AG08395 (cell line): ENCODE data around the gene APC.

ENCODE experiments used
- DNase-seq: peaks from one replicate; pipeline ENCODE4 v3.0.0; 2012; ENCODE audit warnings: mixed read lengths, low spot score

Gene APC

DNA sequence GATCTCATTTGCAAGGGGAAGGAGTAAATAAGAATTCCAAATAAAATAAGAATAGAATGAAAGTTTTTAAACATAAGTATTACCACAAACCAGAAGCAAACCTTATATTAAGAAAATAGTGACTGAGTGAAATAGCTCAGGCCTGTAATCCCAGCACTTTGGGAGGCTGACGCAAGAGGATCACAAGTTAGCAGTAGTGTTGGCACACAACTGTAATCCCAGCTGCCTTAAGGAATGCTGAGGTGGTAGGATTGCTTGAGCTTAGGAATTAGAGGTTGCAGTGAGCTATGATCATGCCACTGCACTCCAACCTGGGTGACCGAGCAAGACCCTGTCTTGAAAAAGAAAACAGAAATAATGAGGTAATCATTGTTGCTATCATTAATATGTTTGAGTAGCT lies 47.0 kb downstream of the APC start:
- no peak for DNase-seq

DNA sequence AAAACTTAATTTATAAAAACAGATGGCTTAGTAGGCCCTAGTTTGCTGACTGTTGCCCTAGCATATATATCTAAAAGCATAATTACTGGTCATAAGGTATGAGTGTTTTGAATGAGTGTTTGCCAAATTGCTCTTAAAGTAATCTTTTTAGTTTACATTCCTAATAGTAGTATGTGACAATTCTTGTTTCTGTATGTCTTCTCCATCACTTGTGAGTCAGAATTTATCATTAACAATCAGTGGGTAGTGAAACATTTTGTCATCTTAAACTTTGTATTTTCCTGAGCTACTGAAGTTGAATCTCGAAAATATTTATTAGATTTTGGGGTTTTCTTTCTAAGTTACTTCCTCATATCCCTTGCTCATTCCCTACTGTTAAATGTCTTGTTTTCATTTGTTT lies 49.6 kb downstream of the APC start:
- DNase-seq: no peak

DNA sequence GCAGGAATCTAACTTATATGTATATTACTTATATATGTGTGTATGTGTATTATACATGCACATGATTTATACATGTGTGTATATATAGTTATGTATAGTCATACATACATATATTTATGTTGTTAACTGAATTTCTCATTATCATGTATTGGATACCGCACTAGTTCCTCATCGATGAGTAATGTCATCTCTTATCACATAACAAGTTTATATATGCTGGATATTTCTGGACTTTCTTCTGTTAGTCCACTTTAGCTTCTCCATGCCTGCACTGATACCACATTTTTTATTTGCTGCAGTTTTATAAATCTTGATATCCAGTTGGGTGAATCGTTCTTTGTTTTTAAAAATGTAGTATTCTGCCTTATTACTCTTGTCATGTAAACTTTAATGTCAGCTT lies 50.2 kb downstream of the APC start:
- no peak for DNase-seq

DNA sequence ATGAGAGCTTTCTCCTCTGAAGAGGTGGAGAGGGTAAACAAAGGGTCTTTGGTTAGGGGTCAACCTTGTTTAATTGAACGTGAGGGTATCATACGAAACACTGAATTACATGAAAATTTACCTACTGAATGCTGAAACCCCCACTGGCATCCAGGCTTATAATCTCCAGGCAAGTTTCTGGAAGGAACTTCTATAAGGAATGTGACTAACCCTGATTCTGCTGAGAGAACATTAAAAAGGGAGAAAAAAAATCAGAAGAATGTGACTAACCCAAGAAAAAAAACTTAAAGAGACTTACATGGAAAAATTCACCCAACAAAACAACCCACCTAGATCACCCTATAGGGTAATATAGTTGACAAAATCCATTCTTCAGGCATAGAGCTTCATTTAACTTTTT lies 55.5 kb downstream of the APC start:
- no peak for DNase-seq

DNA sequence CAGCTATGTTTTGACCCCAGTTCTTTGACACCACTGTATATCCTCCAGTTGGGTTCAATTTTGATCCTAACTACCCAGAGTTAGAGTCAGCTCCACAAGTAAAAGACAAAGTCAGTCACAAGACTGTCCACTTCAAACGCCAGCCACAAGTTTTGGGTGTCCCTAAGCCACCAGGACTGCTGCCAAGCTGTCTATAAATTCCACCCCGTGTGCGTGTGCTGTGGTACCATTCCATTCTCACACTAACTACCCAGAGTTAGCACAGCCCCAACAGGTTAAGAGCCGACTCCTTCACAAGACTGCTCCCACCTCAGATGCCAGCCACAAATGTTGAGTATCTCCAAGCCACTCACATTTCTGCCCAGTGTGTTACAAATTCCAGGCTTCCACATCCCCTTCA lies 56.7 kb downstream of the APC start:
- no peak for DNase-seq

DNA sequence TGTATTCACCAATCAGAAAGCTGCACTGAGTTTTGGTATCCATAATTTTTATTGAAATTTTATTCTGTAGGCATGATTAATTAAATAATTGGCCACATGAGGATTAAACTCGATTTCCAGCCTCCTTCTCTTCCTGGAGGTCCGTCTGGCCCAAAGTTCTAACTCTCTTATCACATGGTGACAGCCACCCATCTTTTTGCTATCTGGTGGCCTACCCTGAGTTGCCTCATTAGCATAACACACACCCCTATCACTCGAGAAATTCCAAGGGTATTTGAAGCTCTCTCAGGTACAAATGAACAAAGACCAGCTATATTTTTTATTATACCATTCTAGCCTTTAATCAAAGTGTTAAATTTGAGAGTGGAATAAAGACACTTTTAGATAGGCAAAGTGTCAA lies 57.7 kb downstream of the APC start:
- DNase-seq: no peak

DNA sequence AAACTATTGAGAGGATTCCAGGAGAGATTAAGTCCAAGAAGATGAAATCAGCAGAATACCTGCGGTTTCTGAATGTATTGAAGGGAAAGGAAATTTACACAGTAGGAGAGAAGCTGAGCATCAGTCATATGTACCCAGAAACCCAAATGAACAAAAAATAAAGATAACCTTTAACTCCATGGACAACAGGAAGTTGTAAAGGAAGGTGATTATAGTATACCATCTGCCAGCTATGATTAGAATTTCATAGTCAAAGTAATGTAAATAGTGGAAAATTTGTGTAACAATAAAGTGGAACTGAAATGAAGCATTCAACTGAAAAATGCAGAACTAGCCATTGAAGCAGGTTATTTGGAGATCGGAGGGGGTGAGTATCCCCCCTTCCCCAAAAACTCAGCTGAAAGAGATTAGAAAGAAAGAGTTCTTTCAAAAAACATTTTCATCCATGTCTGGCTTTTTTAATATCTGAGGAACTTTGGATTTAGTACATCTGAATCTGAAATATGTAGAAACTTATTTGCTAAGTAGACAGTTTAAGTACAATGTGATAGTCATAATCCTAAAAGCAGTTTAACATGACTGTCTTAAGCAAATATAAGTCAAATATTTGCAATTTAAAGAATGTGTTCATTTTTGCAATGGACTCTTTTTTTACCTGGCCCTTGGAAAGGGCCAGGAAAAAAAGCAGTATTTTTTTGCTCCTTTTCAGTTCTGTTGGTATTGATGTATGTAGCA lies 58.4 kb downstream of the APC start:
- no peak for DNase-seq

DNA sequence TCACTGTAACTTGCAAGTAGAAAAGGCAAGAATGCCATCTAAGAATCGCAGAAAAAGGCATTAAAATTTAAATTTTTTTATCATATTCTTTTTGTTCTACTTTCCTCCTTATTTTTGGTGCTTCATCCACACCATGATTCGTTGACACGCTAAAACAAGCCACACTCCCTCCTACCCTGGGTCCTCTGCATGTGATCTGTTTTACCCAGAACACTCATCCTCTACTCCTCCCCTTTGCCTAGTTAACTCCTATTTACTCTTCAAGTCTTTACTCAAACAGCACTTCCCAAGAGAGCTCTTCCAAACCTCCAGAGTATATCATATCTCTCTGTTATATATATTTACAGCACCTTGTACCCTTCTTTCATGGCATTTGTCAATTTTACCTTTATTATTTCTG lies 62.0 kb downstream of the APC start:
- DNase-seq: no peak

DNA sequence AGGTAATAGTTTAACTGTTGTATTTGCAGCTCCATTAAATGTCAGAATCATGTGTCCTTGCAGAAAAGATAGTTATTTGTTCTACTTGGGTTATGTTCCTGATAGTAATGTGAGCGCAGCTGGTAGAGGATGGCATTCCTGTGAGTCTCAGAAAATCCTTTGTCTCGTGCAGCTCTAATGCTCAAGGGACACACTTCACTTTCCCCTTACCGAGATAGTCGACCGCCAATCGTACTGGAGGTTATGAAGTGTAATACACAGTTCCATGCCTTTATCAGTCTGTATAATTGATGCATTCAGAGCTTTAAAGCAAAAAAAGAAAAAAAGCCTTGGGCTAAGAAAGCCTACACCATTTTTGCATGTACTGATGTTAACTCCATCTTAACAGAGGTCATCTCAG lies 63.2 kb downstream of the APC start:
- no peak for DNase-seq

DNA sequence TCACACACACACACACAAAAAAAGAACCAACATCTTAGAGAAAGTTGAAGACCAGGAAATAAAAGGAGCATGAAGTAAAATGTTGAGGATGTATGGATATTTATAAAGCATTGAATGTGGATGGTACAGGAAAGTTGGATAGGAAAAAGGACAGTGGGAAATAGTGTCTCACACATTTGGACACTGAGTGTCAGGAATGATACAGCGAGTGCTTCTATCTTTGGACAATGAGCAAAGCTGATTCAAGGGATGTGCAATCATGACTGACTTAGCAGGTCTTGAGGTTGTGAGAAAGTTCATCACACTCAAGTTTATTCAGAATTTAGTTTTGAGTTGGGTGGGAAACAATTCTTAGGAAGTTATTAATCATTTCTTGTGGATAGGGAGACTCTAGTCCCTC lies 73.3 kb downstream of the APC start:
- no peak for DNase-seq

DNA sequence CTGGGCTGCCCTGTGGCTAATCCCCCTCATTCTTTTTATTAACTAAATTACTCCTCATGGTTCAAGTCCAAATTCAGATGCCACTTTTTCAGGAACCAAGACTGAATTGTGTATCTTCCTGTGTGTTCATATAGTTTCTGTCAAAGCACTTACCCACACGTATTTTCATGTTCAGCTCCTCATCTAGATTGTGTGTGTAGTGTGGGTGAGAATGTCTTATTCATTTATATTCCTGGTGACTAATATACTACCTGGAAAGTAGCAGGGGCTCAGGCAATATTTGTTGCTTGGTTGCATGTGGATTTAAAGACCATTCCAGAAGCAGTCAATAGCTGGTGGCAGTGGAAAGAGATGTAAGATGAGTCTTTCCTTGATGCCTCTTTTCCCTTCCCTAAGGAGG lies 74.9 kb downstream of the APC start:
- no peak for DNase-seq

DNA sequence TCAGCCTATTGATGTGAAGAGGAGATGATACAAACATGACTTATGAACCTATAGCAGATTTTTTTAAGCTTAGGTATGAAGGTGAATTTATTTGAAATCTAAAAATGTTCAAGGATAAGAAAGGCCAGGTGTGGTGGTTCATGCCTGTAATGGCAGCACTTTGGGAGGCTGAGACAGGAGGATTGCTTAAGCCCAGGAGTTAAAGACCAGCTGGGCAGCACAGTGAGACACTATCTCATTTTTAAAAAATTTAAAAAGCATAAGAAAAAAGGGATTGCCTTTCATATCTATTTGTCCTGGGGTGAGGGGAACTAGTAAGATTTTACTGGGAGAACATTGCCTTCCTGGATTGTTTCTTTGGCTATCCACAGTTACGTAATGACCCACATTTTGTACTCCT lies 82.6 kb downstream of the APC start:
- DNase-seq: no peak

DNA sequence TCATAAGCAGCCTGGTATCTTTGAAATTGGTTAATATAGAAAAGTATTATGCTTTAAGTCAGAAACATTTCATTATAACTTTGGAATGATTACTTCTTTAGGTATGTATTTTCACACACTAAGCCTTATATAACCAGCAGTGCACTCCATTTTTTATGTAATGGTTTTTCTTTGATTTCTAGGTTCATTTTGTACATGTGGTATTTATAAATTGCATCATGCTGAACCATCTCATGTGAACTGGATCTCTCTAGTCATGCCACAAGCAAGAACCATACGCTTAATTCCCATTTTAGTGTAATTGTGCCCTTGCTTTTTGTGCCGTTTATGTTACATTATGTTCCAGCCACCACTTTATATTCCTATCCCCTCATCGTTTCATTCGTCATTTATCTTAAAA lies 84.8 kb downstream of the APC start:
- no peak for DNase-seq

DNA sequence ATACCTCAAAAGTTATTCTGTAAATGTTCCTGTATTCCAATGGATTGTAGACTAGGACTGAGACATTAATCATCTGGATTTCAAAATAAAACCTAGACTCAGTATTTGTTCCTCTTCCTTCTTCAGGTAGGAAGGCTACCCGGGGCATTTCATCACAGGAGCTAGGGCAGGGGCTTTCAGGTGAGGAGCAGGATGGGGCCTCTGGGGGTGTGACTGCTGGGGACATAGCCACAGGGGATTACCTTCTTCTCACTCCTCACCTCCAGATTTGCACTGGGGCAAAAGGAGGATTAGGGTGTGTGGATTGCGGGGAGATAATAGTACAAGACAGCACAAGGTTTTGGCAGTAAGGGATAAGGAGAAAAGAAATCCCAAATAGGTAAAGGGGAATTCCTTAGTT lies 85.5 kb downstream of the APC start:
- DNase-seq: no peak

DNA sequence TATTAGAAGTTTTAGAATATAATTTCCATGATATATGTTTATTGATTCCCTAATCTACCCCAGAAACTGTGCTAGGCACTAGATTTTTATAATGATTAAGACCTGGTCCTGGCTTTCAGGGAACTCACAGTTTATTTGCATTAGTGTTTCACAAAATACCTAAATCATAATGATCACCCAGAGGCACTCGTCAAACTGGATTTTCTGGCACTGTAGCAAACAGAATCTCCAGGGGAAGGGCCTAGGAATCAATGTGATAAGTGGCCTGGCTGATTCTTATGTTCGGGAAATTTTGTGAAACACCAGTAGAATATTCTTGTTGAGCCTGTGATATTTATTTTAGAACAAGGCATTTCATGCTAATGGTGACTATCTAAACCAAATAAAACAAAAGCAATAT lies 86.0 kb downstream of the APC start:
- DNase-seq: no peak

DNA sequence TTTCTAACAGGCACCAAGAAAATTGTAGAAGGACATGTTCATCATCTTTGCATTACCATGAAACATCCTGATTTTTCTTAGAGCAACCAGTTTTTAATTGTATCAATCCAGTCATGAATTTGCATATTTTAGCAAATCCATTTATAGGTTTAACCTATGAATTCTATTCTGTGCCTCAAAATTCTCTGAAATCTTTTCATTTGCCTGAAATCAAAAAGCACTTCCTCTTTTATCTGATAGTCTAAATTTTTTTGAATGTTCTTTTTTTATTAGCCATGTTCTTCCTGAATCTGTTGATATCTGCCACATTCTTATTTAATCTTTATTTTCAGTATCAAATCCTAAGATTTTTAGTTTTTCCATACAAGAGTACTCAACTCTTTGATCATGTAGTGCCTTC lies 86.5 kb downstream of the APC start:
- DNase-seq: no peak

DNA sequence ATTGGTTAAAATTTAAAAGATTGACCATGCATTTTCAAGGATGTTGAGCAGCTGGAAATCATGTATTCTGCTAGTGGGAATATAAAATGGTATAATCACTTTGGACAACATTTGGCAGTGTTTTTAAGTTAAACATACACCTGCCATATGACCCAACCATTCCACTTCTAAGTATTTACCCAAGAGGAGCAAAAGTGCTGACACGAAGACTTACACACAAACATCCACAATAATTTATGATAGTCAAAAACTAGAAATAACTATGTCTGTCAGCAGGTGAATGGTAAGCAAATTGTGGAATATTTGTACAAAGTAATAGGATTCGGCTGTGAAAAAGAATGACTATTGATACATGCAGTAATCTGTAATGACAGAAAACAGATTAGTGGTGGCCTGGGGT lies 92.7 kb downstream of the APC start:
- DNase-seq: no peak

DNA sequence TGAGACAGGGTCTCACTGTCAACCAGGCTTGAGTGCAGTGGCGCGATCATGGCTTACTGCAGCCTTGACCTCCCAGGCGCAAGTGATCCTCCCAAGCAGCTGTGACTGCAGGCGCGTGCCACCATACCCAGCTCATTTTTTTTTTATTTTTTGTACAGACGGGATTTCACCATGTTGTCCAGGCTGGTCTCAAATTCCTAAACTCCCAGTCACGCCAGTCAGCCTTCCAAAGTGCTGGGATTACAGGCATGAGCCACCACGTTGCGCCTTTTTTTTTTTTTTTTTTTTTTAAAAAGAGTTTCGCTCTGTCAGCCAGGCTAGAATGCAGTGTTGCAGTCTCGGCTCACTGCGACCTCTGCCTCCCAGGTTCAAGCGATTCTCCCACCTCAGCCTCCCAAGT lies 96.3 kb downstream of the APC start:
- no peak for DNase-seq

DNA sequence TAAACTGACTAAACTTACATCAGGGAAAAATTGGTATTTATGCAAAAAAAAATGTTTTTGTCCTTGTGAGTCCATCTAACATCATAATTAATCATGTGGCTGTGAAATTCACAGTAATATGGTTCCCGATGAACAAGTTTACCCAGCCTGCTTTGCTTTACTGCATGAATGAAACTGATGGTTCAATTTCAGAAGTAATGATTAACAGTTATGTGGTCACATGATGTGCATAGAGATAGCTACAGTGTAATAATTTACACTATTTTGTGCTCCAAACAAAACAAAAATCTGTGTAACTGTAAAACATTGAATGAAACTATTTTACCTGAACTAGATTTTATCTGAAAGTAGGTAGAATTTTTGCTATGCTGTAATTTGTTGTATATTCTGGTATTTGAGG lies 106.8 kb downstream of the APC start:
- no peak for DNase-seq

DNA sequence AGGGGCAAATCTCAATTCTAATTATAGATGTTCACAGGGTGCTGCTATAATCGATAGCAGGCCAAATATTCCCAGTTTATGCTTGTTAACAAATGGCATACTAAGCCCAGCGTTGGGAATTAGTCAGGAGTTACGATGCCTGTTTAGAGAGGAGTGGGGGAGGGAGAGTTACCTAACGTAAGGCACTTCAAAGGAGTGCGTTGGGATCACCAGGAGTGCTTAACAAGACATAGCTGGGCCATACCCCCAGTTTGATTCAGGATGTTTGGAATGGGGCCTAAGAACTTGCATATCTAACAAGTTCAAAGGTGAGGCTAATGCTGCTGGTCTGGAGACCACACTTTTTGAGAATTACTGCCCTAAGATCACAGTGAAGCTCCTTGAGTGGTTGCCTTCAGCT lies 108.9 kb downstream of the APC start:
- DNase-seq: no peak

DNA sequence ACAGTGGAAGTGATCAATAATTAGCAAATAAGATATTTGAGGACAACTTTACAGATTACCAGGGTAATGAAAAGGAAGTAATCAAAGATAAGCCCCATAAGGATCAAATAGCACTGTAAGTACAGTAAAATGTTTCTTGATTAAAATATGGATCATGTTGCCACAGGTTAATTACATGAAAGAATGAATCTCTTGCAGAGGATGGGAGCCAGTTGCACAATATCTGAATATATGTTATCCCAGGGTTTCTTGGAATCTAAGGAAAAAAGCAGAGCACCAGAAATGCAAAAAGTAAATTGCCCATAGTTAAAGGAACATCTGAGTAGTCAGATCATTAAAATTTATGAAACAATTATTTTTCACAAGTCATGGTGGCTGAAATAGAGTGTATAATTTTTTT lies 109.6 kb downstream of the APC start:
- DNase-seq: no peak

DNA sequence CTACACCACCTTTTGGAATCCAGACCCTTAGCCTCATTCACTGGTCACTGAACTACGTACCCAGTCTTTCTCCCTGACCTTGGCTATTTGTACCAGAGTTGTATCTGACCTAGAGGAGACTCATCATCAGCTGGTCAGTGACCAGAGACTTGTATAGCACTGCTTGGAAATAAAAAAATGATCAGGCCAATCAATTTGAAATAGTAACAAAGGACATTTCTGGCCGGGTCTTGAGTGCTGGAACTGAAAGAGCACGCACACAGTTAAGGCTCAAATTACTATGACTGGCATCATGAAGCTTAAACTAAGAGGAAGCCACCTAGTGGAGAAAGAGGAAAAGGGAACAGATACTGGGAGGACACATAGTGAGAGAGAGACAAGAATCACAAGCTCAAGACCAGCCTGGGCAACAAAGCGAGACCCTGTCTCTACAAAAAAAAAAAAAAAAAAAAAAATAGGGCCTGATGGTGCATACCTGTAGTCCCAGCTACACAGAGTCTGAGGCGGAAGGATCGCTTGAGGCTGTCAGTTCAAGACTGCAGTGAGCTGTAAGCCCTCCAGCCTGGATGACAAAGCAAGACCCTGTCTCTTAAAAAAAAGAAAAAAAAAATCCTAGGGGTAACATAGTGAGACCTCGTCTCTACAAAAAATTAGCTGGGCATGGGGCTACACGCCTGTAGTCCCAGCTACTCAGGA lies 110.6 kb downstream of the APC start:
- DNase-seq: peak; percentile 58

DNA sequence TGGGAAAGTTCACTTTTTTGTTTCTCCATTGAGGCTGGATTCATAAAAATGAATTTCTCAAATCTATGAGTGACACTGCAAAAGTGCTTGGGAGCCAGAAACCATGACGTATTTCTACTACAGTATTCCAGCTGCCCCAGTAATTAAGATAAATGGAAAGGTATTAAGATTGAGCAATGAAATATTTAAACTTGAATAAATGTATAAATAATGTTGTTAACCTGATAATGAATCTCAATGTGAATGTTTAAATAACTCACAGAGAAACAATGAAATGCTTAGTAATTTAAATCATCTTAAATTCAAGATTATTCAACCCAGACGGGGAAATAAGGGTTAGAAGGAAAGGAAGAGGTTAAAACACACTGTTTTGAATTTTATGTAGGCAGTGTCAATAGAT lies 112.2 kb downstream of the APC start:
- DNase-seq: no peak

DNA sequence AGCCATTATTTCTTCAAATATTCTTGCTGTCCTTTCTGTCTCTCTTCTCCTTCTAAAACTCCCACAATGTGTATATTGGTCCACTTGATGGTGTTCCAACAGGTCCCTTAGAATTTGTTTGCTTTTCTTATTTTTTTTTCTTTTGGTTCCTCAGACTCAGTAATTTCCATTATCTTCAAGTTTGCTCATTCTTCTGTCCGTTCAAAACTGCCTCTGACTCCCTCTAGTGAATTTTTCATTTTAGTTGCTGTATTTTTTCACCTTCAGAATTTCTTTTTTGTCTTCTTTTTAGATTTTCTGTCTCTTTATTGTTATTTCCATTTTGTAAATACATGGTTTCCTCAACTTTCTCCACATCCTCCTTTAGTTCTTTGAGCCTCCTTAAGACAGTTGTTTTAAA lies 117.0 kb downstream of the APC start:
- no peak for DNase-seq
